Cardiac fibroblast (primary cell): Measurements from ENCODE around the gene UBAP1.
"Not testable (repeated sequence)": the region's sequence is repeated elsewhere in the genome, so short reads cannot be mapped to it uniquely, and the experiment has no call there.

Experiments
- DNase-seq, 2 donors: peaks; one replicate each; pipeline versions ENCODE4 v3.0.0 to v3.0.0-alpha.2; 2010; ENCODE audit warnings: low read depth in 2 of 2
- H3K4me3 ChIP-seq, 2 donors: replicated peaks in 1 of 2; 1 replicate in 1 of 2; 2 replicates in 1 of 2; pipeline ENCODE4 v1.5.1; 2011; ENCODE audit warnings: low read depth in 2 of 2, low read length in 2 of 2, mild to moderate bottlenecking in 2 of 2, moderate library complexity in 1 of 2
- TF ChIP-seq, protein P1 (sequence below): IDR thresholded peaks from one replicate; pipeline ENCODE4 v1.5.1; 2011; ENCODE audit warnings: low read depth, mild to moderate bottlenecking, low read length, inconsistent platforms

The UBAP1 gene

DNA sequence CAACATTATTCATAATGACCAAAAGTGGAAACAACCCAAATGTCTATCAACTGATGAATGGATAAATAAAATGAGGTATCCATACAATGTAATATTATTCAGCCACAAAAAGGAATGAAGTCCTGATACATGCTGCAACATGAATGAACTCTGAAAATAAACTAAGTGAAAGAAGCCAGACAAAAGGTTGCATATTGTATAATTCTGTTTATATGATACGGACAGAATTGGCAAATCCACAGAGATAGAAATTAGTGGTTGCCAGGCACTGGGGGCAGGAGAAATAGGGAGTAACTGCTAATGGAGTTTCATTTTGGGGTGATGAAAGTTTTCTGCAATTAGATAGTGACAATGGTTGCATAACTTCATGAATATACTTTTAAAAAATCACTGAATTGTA, 103.3 kb downstream of the UBAP1 start:
- TF ChIP-seq, protein P1, sequence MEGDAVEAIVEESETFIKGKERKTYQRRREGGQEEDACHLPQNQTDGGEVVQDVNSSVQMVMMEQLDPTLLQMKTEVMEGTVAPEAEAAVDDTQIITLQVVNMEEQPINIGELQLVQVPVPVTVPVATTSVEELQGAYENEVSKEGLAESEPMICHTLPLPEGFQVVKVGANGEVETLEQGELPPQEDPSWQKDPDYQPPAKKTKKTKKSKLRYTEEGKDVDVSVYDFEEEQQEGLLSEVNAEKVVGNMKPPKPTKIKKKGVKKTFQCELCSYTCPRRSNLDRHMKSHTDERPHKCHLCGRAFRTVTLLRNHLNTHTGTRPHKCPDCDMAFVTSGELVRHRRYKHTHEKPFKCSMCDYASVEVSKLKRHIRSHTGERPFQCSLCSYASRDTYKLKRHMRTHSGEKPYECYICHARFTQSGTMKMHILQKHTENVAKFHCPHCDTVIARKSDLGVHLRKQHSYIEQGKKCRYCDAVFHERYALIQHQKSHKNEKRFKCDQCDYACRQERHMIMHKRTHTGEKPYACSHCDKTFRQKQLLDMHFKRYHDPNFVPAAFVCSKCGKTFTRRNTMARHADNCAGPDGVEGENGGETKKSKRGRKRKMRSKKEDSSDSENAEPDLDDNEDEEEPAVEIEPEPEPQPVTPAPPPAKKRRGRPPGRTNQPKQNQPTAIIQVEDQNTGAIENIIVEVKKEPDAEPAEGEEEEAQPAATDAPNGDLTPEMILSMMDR, result no peak
- peak in 1 of 2 donors; percentile 44 for DNase-seq
- H3K4me3 ChIP-seq, result no peak overlapping the region

DNA sequence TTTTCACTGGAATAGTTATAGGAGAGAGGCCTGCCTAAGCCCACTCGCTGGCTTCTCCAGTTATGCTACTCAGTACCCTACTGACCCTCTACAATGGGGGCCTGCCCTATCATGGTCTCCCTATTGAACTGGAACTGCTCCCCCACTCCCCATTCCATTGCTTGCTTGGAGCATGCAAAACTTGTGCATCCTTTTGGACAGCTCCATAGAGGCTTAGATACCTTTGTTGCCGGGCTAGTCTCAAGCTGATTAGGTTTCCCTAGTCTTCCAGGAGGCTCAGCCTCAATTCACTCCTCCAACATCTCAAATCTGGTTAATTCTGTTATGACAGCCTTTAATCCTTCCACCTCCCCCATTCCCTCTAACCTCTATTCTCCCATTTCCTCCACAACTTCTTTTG, 110.3 kb downstream of the UBAP1 start:
- no peak overlapping the region for H3K4me3 ChIP-seq
- TF ChIP-seq, protein P1, result no peak
- no peak for DNase-seq

DNA sequence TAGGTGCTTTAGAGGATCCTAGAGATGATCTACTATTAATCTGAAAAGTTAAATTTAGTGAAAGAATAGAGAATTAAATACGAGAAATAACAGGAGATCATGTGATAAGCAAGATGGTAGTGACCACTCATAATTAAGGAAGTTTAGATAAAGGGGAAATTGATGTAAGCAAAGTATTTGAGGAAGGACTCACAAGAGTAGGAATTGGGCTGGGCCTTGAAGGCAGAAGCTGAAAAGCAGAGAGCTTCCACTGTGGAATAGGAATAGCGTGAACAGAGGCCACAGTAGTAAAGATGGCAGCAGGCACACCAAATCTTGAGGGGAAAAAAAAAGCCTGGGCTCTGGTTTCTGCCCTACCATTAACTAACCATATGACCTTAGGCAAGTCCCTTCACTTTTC, 112.2 kb downstream of the UBAP1 start:
- no peak for DNase-seq
- no peak overlapping the region for H3K4me3 ChIP-seq
- TF ChIP-seq, protein P1, result no peak

DNA sequence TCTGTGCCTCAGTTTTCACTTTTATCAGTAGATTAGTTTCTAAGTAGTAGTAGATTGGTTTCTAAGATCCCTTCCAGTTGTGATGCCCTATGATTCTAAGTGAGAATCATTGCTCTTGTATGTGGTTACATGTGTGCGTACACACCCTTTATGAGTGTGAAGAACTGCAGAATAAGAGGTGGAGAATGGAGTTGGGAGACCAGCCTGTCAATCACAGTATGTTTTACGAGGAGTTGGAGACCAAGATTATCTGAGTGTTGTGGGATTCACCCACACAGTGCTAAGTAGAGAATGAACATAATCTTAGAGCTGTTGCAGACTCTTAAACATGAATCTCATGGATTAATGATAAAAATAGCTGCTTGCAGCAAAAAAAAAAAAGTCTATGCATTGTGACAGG, 112.6 kb downstream of the UBAP1 start:
- DNase-seq, result no peak
- no peak overlapping the region for H3K4me3 ChIP-seq
- TF ChIP-seq, protein P1, result no peak

DNA sequence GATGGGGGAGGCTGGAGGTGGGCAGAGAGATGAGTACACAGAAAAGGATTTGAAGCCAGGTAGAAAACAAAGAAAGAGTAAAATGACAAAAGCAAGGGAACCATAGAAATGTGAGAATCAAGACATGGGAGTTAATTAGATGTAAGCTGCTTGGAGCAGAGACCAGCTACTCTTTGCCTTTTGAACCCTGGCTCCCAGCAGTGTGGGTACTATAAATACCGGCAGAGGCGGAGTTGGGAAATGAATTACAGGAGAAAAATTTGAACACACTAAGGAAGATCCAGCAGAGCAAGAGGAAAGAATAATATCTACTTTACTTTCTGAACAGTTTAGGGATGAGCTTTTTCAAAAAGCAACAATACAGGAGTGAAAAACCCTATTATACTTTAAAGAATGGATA, 113.7 kb downstream of the UBAP1 start:
- DNase-seq, result no peak
- TF ChIP-seq, protein P1, result no peak
- no peak overlapping the region for H3K4me3 ChIP-seq

DNA sequence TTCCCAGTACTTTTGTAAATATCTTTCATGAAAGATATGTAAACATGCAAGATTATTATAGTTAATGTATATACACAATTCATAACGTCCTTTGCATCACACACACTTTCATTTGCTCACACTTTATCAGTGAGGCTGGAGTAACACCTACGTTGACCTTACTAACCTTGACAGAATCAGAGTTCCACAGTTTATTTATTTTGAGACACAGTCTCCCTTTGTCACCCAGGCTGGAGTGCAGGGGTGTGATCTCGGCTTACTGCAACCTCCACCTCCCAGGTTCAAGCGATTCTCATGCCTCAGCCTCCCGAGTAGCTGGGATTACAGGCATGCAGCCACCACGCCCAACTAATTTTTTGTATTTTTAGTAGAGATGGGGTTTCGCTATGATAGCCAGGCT, 122.2 kb downstream of the UBAP1 start:
- not testable (repeated sequence) for DNase-seq, H3K4me3 ChIP-seq
